ENCODE results near the gene NAT9. TPM values are rescaled to one million over a fixed set of nuclear protein-coding genes. Genes with fewer than 3 reads are reported as not detected.

The NAT9 gene
- total RNA-seq, 1 experiment from 2014 or later, result 21.9 TPM

DNA sequence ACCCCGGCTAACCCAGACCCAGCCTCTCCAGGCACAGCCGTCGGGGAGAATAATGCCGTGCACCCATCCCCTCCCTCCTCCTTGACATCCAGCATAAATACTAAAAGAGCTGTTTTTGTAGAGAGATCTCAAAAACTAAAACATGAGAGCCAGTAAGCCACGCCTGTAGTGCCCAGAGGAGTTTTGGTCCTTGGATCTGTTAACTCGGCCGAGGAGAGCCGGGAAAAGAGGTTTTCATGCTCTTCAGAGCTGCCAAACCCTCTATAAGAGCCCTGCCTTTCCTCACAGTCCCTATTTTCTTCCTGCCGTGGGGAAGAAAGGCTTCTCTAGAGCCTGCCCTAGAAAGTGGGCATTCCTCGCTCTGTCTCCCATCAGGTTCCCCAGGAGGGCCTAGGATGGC lies 30.2 kb upstream of the NAT9 start:
- DNase-seq (ENCODE audit: low read depth), result no peak

DNA sequence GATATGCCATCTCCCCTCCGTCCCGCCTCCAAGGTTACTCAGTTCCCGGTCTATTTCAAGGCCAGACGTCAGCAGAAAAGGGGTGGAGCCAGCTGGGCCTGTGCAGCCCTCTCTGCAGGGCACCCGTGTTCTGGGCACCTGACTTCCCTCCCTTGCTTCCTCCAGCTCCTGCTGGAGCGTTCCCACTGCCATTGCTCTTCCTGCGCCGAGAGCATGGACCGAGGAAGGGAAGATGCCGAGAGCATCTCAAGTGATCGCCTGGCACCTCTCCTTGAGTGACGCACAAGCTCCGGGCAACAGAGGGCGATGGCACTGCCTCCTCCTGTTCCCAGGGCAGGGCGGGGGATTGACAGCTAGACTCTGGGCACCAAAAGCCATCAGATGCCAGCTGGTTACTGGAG lies 29.4 kb upstream of the NAT9 start:
- no peak for DNase-seq (ENCODE audit: low read depth)

DNA sequence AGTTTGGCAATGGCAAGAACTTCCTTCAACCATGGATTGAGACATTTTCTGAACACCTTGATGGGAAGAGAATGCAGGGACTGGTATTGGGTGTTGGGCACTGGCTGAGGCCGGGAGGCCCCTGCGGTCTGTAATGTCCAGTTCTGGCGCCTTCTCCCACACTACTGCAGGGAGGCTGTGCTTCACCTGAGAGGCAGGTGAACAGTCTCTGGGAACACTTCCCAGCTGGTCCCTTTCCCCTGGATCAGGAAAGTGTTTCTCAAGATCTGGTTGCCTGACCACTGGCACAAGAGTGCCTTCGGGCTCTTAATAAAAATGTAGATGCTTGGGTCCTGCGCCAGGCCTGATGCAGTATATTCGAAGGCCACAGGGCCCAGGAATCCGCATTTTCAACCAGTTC lies 28.5 kb upstream of the NAT9 start:
- no peak for DNase-seq (ENCODE audit: low read depth)

- no peak for DNase-seq (ENCODE audit: low read depth)
Measured at GRCh38 chr17:74803971-74804370, 27.8 kb upstream of the NAT9 start.

DNA sequence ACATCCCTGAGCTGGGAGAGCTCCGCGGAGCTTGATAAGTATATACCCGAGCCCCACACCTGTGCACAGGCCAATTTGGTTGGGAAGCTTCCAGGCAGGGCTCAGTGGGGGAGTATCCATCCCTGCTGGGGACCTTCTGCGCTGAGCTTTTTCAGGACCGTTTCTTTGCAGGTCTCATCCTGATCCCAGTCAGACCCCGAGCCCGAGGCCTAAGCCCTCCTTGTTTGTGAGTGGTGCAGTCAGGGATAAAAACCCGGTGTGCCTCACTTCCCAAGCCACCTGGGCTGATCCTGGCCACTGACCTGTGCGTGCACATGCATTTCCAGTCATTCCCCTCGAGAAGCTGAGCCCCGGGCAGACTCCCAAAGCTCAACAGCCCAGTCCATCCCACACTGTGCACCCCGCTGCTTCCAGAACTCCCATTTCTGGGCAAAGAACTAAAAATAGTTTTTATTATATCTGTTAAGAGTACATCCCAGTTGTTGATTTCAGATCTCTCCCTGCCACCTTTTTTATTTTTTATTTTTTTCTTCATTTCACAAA lies 27.3 kb upstream of the NAT9 start:
- no peak for DNase-seq (ENCODE audit: low read depth)

- no peak for DNase-seq (ENCODE audit: low read depth)
Measured at GRCh38 chr17:74801896-74802295, 25.8 kb upstream of the NAT9 start.

GRCh38 chr17:74800531-74800930 lies 24.4 kb upstream of the NAT9 start:
- no peak for DNase-seq (ENCODE audit: low read depth)

DNA sequence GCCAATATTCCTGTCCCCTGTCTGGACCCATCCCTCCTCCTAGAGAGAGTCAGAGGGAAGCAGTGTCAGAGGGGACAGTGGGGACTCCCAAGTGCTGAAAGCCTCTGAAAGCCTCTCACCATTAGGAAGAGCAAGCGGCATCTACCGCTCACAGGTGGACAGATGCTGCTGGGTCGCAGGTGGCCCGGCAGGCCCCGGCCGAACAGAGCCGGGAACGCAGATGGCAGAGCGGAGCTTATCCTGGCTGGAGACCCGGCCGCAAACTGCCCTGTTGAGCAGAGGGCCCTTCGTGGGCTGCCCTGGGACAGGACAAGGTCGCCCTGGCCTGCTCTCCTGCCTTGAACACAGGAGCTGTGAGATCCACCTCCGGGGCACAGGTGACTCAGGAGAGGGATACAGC lies 23.0 kb upstream of the NAT9 start:
- no peak for DNase-seq (ENCODE audit: low read depth)

- DNase-seq (ENCODE audit: low read depth), result peak; percentile 72
Measured at GRCh38 chr17:74798239-74798707, 22.1 kb upstream of the NAT9 start.

DNA sequence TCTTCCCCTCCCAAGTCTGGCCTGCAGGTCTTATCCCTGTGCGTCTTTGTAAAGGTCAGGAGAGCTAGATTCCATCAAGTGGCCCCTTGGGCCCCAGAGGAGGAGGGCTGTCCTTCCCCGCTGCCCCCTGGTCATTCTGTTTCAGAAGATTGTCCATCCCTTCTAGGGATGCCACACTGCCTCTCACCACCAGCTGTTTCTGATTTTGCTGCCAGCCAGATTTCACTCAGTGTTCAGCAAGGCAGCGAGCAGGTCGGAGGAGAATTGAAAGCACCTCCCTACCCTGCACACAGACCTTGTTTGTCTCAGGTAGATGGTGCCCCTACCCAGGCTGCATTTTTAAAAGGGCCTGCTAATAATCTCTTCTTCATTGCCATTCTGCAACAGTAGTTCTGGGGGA lies 21.7 kb upstream of the NAT9 start:
- no peak for DNase-seq (ENCODE audit: low read depth)

DNA sequence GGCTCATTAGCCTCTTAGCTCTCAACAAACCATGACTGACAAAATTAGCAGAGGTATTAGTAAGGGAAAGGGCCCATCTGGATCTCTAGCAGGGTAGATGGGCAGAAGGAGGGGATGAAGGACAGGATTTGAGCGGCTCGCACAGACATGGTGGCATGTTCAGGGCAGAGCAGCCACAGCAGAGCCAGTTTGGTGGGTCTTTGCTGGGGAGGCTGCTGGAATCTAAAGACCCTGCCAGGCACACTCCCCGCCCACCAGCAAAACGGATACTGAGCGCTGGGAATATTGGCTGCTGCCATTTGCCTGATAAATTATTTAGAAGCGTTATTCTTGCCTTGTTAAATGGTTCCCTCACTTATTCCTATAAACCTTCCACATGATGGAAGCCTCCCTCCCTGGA lies 20.7 kb upstream of the NAT9 start:
- DNase-seq (ENCODE audit: low read depth), result no peak

DNA sequence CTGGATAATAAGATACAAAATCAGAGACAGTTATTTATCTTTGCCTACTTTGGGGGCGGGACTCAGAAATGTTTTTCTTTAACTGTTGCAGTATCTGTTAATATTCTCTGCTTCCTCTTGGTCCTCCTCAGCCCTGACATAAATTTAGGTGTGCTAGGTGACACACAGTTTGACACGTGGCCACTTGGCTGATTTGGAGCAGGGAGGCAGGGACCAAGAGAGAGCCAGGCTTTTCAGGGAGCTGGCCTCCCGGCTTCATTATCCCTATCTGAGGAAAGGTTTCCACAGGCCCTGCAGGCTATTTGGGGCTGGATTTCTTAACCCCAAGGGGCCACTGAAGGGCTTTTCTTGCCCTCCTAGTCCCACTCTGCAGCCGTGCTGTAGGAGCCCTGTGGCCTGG lies 20.1 kb upstream of the NAT9 start:
- DNase-seq (ENCODE audit: low read depth), result no peak

- no peak for DNase-seq (ENCODE audit: low read depth)
Measured at GRCh38 chr17:74795327-74796020, 19.3 kb upstream of the NAT9 start.

- no peak for DNase-seq (ENCODE audit: low read depth)
Measured at GRCh38 chr17:74792586-74793105, 16.5 kb upstream of the NAT9 start.

GRCh38 chr17:74790161-74791058 lies 14.3 kb upstream of the NAT9 start:
- DNase-seq (ENCODE audit: low read depth), result no peak

GRCh38 chr17:74786431-74787055 lies 10.4 kb upstream of the NAT9 start:
- no peak for DNase-seq (ENCODE audit: low read depth)

GRCh38 chr17:74785981-74786360 lies 9.8 kb upstream of the NAT9 start:
- DNase-seq (ENCODE audit: low read depth), result no peak

- no peak for DNase-seq (ENCODE audit: low read depth)
Measured at GRCh38 chr17:74785096-74785980, 9.2 kb upstream of the NAT9 start.

DNA sequence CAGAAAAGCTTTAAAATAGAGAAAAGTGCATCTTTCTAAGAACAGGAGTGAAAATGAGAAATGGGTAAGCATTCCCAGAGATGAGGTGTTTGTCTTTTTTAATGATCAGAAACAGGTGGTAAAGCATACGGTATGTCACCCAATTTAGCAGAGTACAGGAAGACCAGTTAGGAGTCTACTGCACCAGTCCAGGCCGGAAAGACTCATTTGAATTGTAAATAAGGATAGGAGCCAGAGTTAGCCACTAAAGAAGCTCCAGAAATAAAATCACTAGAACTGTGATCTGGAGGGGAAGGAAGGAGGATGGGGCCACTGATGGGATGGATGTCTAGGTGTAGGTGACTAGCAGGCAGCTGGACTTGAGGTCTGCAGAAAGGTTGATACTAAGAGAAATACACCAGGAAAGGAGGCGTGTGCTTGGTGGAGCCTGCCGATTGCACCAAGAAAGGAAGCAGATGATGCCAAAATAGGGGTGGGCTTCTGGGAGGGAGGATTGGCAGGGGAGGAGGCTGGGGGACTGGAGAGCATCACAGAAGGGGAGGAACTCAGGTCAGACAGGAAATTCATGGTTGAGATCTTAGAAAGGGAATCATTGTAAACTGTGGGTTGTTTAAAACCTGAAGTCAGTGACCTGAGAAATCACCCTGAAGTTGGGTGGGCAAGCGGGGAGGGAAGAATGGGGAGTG lies 8.1 kb upstream of the NAT9 start:
- no peak for DNase-seq (ENCODE audit: low read depth)

DNA sequence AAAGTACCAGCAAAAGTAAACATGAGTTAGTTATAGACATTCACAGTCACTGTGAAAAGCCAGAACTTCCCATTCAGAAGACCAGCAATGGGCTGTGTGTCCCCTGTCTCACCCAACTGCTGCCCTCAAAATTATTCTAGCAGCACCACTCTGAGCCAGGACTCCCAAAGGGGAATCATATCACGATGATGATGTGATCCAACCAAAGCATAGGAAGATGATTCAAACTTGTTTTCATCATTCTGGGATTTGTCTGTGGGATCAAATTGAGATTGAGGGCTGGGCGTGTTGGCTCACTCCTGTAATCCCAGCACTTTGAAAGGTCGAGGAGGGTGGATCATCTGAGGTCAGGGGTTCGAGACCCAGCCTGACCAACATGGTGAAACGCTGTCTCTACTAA lies 6.4 kb upstream of the NAT9 start:
- DNase-seq (ENCODE audit: low read depth), result no peak
